Adrenal gland (tissue), 5 donors: ENCODE measurements around the gene UGT1A10.

ENCODE experiments used
- POLR2A ChIP-seq, 2 donors: fragments of 450-650 bp; IDR thresholded peaks; one replicate each; pipeline ENCODE4 v1.6.1; 2017; ENCODE audit warnings: antibody characterized with exemption in 2 of 2, mild to moderate bottlenecking in 2 of 2, moderate library complexity in 1 of 2
- TF ChIP-seq, protein P1 (sequence below), 6 experiments: fragments of 450-650 bp in 4 of 6; fragments of 200-600 bp in 2 of 6; sonication (generic) in 1 of 6; IDR thresholded peaks; 1 replicate in 5 of 6; 2 replicates in 1 of 6; pipeline versions ENCODE4 v1.5.1 to v1.8.0; 2016 to 2021; ENCODE audit warnings: antibody characterized with exemption in 6 of 6, mild to moderate bottlenecking in 2 of 6, moderate library complexity in 1 of 6
- donor health status: DM: no; HTN: no; CAD: no.

DNA sequence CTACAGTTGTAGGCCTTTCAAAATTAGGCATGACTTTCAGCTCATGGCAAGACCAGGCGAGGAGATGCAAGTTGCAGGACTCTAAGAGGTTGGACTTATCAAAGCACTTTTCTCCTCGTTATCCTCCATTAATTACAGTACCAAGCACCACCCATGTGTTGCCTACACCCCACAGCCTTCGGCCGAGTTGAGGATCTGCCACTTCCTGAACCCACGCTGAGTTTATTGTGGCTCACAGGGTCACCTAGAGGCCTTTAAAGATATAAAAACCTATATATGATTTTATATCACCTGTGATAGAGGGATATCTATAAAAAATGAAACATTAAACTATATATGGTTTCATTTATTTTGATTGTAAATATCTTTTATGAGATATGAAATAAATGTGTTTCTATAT, 2.6 kb downstream of the UGT1A10 start:
- TF ChIP-seq POLR2A (IDR thresholded peaks at IDR 0.05): no peak
- TF ChIP-seq, protein P1, sequence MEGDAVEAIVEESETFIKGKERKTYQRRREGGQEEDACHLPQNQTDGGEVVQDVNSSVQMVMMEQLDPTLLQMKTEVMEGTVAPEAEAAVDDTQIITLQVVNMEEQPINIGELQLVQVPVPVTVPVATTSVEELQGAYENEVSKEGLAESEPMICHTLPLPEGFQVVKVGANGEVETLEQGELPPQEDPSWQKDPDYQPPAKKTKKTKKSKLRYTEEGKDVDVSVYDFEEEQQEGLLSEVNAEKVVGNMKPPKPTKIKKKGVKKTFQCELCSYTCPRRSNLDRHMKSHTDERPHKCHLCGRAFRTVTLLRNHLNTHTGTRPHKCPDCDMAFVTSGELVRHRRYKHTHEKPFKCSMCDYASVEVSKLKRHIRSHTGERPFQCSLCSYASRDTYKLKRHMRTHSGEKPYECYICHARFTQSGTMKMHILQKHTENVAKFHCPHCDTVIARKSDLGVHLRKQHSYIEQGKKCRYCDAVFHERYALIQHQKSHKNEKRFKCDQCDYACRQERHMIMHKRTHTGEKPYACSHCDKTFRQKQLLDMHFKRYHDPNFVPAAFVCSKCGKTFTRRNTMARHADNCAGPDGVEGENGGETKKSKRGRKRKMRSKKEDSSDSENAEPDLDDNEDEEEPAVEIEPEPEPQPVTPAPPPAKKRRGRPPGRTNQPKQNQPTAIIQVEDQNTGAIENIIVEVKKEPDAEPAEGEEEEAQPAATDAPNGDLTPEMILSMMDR (IDR thresholded peaks at IDR 0.05): no peak
